Sigmoid colon (tissue), 7 donors: ENCODE results near the gene SLC45A2. TPM values are rescaled to one million over a fixed set of nuclear protein-coding genes. Genes with fewer than 3 reads are reported as not detected.
"Not testable (repeated sequence)": the region's sequence is repeated elsewhere in the genome, so short reads cannot be mapped to it uniquely, and the experiment has no call there.

ENCODE experiments used
- DNase-seq: peaks from one replicate; pipeline ENCODE4 v3.0.0-alpha.2; 2019
- H3K27ac ChIP-seq, 4 donors: fragments of 200-600 bp; sonication (generic); one replicate each; pipeline ENCODE4 v1.5.1; 2016 to 2019; ENCODE audit warnings: mild to moderate bottlenecking in 1 of 4
- H3K27me3 ChIP-seq, 3 donors: fragments of 200-600 bp; sonication (generic); one replicate each; pipeline ENCODE4 v1.5.1; 2019; ENCODE audit warnings: mild to moderate bottlenecking in 1 of 3
- H3K36me3 ChIP-seq, 4 donors: fragments of 200-600 bp; sonication (generic); one replicate each; pipeline ENCODE4 v1.5.1; 2016 to 2019
- H3K4me1 ChIP-seq, 4 donors: fragments of 200-600 bp; sonication (generic); one replicate each; pipeline ENCODE4 v1.5.1; 2017 to 2019
- H3K4me3 ChIP-seq, 4 donors: fragments of 200-600 bp; sonication (generic); one replicate each; pipeline ENCODE4 v1.5.1; 2017 to 2019; ENCODE audit warnings: mild to moderate bottlenecking in 2 of 4, moderate library complexity in 1 of 4
- H3K9me3 ChIP-seq, 4 donors: fragments of 200-600 bp in 3 of 4; sonication (generic) in 3 of 4; one replicate each; pipeline versions ENCODE4 v1.5.1 to v1.6.1; 2013 to 2019
- EP300 ChIP-seq, 4 donors: sonication (generic); formaldehyde crosslinking; IDR thresholded peaks; one replicate each; pipeline ENCODE4 v1.6.1; 2017; ENCODE audit warnings: antibody characterized with exemption in 4 of 4
- POLR2A ChIP-seq, 2 donors: fragments of 450-650 bp; IDR thresholded peaks; one replicate each; pipeline ENCODE4 v1.6.1; 2016; ENCODE audit warnings: antibody characterized with exemption in 2 of 2, mild to moderate bottlenecking in 2 of 2, moderate library complexity in 2 of 2
- POLR2AphosphoS5 ChIP-seq, 4 donors: sonication (generic); formaldehyde crosslinking; IDR thresholded peaks; one replicate each; pipeline ENCODE4 v1.6.1; 2017; ENCODE audit warnings: antibody characterized with exemption in 4 of 4
- WGBS, 2 donors: extraction: QIAGEN DNeasy Blood & Tissue Kit; methylation state at CpG; one replicate each; pipeline ENCODE4 v1.1.7; 2013; 5-methylcytosine and 5-hydroxymethylcytosine counted together
- intact Hi-C: fragments of 100-400 bp; cut with DNase I; formaldehyde crosslinking; loops from one replicate; pipeline ENCODE4 v1.15.1; 2023
- polyA plus RNA-seq, 3 donors: library from polyadenylated mRNA; stranded (reverse); fragments of 200-250 nt; gene quantifications; one replicate each; pipeline ENCODE4 v1.2.3, GENCODE V29; 2013
- total RNA-seq, 4 donors: library from RNA; depleted of rRNA; stranded (reverse); fragments of >200 nt; gene quantifications; one replicate each; pipeline ENCODE4 v1.1.0, GENCODE V29; 2016
- TF ChIP-seq, protein P1 (sequence below), 4 experiments: fragments of 450-650 bp in 3 of 4; fragments of 200-600 bp in 1 of 4; IDR thresholded peaks; one replicate each; pipeline ENCODE4 v1.5.1; 2016 to 2019; ENCODE audit warnings: antibody characterized with exemption in 4 of 4, mild to moderate bottlenecking in 3 of 4, moderate library complexity in 2 of 4
- donor health status: healthy with polysubstance abuse.
- donor health status: Bipolar disorder and iron deficiency.
- donor health status: healthy.

Gene SLC45A2
- total RNA-seq (under 1 TPM in 1 of 4 donors, not detected in 3; 0.27 TPM), polyA plus RNA-seq (under 1 TPM in 1 of 3 donors, not detected in 2; 0.03 TPM)

DNA sequence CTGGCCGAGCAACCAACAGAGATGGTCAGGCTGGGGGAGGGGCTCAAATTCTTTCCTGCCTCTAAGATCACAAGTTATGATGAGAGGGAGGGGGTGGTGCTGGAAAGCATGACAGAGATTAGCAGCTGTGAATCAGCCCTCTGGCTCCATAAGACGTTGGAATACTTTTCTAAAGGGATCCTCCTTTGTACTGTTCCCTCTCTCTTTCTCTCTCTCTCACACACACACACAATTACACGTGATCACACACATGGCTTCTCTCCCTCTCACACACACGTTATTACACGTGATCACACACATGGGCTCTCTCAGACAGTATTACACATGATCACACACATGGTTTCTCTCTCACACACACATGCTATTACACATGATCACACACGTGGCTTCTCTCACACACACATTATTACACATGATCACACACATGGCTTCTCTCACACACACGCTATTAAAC is at the start of gene SLC45A2:
TSS of gene SLC45A2 (minus strand) at position 23 of the 454 bp plus-strand sequence. CDS start 110 bp downstream, outside the sequence.
- H3K27ac ChIP-seq: no peak within 1 kb of the TSS
- WGBS, 2 donors: 73 to 78% methylated on average over 7 of the region's 7 CpGs
- no peak within 1 kb of the TSS for H3K4me3 ChIP-seq
- TF ChIP-seq, protein P1, sequence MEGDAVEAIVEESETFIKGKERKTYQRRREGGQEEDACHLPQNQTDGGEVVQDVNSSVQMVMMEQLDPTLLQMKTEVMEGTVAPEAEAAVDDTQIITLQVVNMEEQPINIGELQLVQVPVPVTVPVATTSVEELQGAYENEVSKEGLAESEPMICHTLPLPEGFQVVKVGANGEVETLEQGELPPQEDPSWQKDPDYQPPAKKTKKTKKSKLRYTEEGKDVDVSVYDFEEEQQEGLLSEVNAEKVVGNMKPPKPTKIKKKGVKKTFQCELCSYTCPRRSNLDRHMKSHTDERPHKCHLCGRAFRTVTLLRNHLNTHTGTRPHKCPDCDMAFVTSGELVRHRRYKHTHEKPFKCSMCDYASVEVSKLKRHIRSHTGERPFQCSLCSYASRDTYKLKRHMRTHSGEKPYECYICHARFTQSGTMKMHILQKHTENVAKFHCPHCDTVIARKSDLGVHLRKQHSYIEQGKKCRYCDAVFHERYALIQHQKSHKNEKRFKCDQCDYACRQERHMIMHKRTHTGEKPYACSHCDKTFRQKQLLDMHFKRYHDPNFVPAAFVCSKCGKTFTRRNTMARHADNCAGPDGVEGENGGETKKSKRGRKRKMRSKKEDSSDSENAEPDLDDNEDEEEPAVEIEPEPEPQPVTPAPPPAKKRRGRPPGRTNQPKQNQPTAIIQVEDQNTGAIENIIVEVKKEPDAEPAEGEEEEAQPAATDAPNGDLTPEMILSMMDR (IDR thresholded peaks at IDR 0.05): no peak
- TF ChIP-seq POLR2A (IDR thresholded peaks at IDR 0.05): no peak
- no peak for TF ChIP-seq EP300 (IDR thresholded peaks at IDR 0.05)
- no peak for TF ChIP-seq POLR2AphosphoS5 (IDR thresholded peaks at IDR 0.05)
- no peaks in the 10 kb centered on the region for H3K4me1 ChIP-seq
- peaks cover 0 to 34% (median 9%) of the 10 kb centered on the region in 4 donors for H3K36me3 ChIP-seq
- intact Hi-C loops: no loop called here
- no peaks in the 10 kb centered on the region for H3K9me3 ChIP-seq
- no peak for DNase-seq
- H3K27me3 ChIP-seq: no peaks in the 10 kb centered on the region

- no peak for TF ChIP-seq EP300 (IDR thresholded peaks at IDR 0.05)
- no peak for TF ChIP-seq POLR2A (IDR thresholded peaks at IDR 0.05)
- no peak for TF ChIP-seq POLR2AphosphoS5 (IDR thresholded peaks at IDR 0.05)
- TF ChIP-seq, protein P1 (IDR thresholded peaks at IDR 0.05): no peak
Observed at GRCh38 chr5:34031966-34032365, 47.5 kb upstream of the SLC45A2 start.

GRCh38 chr5:34031117-34031516 is 46.6 kb upstream of the SLC45A2 start:
- WGBS, 2 donors: 91 to 95% methylated on average over 2 of the region's 2 CpGs
- Histone ChIP-seq H3K27ac (no peak overlapping the region), H3K9me3 (no peaks in the 10 kb centered on the region), H3K4me1 (no peaks in the 10 kb centered on the region), H3K4me3 (no peak overlapping the region), H3K36me3 (peaks cover 0 to 18% (median 0%) of the 10 kb centered on the region in 4 donors), H3K27me3 (no peaks in the 10 kb centered on the region)
- DNase-seq: no peak
- TF ChIP-seq POLR2AphosphoS5 (IDR thresholded peaks at IDR 0.05) (no peak), EP300 (IDR thresholded peaks at IDR 0.05) (no peak), POLR2A (IDR thresholded peaks at IDR 0.05) (no peak)
- TF ChIP-seq, protein P1 (IDR thresholded peaks at IDR 0.05): no peak
- intact Hi-C loops: no loop called here

More at GRCh38 chr5:34031966-34032365, 47.5 kb upstream of the SLC45A2 start:
- H3K4me3 ChIP-seq: no peak overlapping the region
- H3K36me3 ChIP-seq: peaks cover 0 to 18% (median 0%) of the 10 kb centered on the region in 4 donors
- no peak for DNase-seq
- no peaks in the 10 kb centered on the region for H3K4me1 ChIP-seq
- no peaks in the 10 kb centered on the region for H3K27me3 ChIP-seq
- WGBS, 2 donors: 90 to 93% methylated on average over 3 of the region's 3 CpGs
- intact Hi-C loops: no loop called here
- H3K9me3 ChIP-seq: no peaks in the 10 kb centered on the region
- no peak overlapping the region for H3K27ac ChIP-seq

- H3K36me3 ChIP-seq: peaks cover 0 to 18% (median 0%) of the 10 kb centered on the region in 4 donors
- H3K4me1 ChIP-seq, H3K27ac ChIP-seq, DNase-seq, H3K9me3 ChIP-seq, H3K27me3 ChIP-seq, H3K4me3 ChIP-seq, intact Hi-C loops: not testable (repeated sequence)
- WGBS, 2 donors: 96 to 97% methylated on average over 2 of the region's 2 CpGs
Observed at GRCh38 chr5:34030585-34030984, 46.1 kb upstream of the SLC45A2 start.

- intact Hi-C loops: no loop called here
- Histone ChIP-seq H3K4me1 (no peaks in the 10 kb centered on the region), H3K27me3 (no peaks in the 10 kb centered on the region), H3K36me3 (peaks cover 0 to 13% (median 0%) of the 10 kb centered on the region in 4 donors), H3K9me3 (no peaks in the 10 kb centered on the region), H3K4me3 (no peak overlapping the region), H3K27ac (no peak overlapping the region)
- DNase-seq: no peak
- 74 to 80% methylated on average over 1 of the region's 1 CpG for WGBS, 2 donors
- TF ChIP-seq, protein P1 (IDR thresholded peaks at IDR 0.05): no peak
- TF ChIP-seq EP300 (IDR thresholded peaks at IDR 0.05) (no peak), POLR2AphosphoS5 (IDR thresholded peaks at IDR 0.05) (no peak), POLR2A (IDR thresholded peaks at IDR 0.05) (no peak)
Observed at GRCh38 chr5:34030048-34030447, 45.6 kb upstream of the SLC45A2 start.
